Breast epithelium (tissue), 3 donors: ENCODE results near the gene RMDN3.

Experiments used
- CTCF ChIP-seq, 3 donors: fragments of 450-650 bp; IDR thresholded peaks; one replicate each; pipeline ENCODE4 v1.5.1; 2016 to 2017; ENCODE audit warnings: antibody characterized with exemption in 3 of 3, mild to moderate bottlenecking in 3 of 3, moderate library complexity in 3 of 3
- POLR2A ChIP-seq: fragments of 450-650 bp; IDR thresholded peaks from one replicate; pipeline ENCODE4 v1.6.1; 2016; ENCODE audit warnings: antibody characterized with exemption, mild to moderate bottlenecking, moderate library complexity
- POLR2AphosphoS5 ChIP-seq, 3 donors: sonication (generic); formaldehyde crosslinking; IDR thresholded peaks; one replicate each; pipeline ENCODE4 v1.6.1; 2017; ENCODE audit warnings: antibody characterized with exemption in 3 of 3

- TF ChIP-seq POLR2AphosphoS5 (IDR thresholded peaks at IDR 0.05): no peak
- TF ChIP-seq CTCF (IDR thresholded peaks at IDR 0.05): no peak
- TF ChIP-seq POLR2A: no peak
These were observed 8.1 kb downstream of the RMDN3 start for GRCh38 chr15:40746916-40747418.
